ENCODE data around the gene TFF3. TPM values are rescaled to one million over a fixed set of nuclear protein-coding genes. Genes with fewer than 3 reads are reported as not detected.
A peak's percentile ranks its signal among the peaks of the same experiment; 100 is the strongest.

Gene TFF3
- total RNA-seq, 2 experiments from 2014 or later = not detected

DNA sequence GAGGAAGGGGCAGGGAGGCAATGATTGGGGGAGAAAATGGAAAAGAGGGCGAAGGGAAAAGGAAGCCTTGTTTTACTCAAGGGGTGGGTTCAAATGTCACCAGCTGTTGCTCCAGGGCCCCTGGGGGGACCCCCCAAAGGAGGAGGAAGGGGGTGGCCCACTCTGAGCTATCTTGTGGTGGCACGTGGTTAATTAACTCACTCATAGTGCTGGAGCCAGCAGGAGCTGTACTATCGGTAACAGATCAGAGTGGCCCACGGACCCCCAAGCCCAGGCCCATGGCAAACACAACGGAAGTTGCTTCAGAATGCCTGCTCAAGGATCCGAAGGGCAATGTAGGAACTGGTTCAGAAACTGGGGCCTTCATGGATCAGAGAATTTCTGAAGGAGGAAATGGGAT is 28.3 kb upstream of the TFF3 start:
- no peak overlapping the region for H3K4me3 Mint-ChIP-seq
- no peaks in the 10 kb centered on the region for H3K27me3 Mint-ChIP-seq
- no peaks in the 10 kb centered on the region for H3K36me3 Mint-ChIP-seq
- H3K27ac Mint-ChIP-seq = no peak overlapping the region
- ATAC-seq = no peak
- H3K9me3 Mint-ChIP-seq (ENCODE audit: low read depth) = no peaks in the 10 kb centered on the region
- no peak for DNase-seq
- H3K4me1 Mint-ChIP-seq = peaks cover 16% of the 10 kb centered on the region
- CTCF ChIA-PET = no interaction called here

DNA sequence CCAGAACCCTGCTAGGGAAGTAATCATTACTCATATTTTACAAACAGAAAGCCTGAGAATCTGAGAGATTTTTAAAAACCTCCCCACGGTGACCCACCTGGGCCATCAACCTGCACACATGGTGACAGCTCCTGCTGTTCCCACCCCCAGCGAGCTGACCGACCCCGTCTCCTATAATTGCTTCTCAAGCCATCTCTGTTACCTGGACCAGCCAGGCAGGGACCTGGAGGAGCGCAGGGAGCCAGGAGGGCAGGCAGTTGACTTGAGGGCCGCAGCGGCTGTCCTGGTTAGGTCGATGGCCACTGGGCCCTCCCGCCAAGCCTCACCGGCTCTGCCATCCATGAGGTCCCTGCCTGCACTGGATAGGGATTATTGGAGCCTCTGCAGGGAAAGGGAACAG is 27.9 kb upstream of the TFF3 start:
- Mint-ChIP-seq H3K27me3 (no peaks in the 10 kb centered on the region), H3K4me1 (peaks cover 21% of the 10 kb centered on the region), H3K27ac (no peak overlapping the region), H3K9me3 (ENCODE audit: low read depth) (no peaks in the 10 kb centered on the region), H3K4me3 (no peak overlapping the region), H3K36me3 (no peaks in the 10 kb centered on the region)
- CTCF ChIA-PET = interaction anchor here (0.7 to 1.0 kb wide), 2 partner anchors 61 to 197 kb away, joined by 3 to 6 read pairs; partner anchors contain the start of gene UBASH3A
- no peak for DNase-seq
- ATAC-seq = no peak

DNA sequence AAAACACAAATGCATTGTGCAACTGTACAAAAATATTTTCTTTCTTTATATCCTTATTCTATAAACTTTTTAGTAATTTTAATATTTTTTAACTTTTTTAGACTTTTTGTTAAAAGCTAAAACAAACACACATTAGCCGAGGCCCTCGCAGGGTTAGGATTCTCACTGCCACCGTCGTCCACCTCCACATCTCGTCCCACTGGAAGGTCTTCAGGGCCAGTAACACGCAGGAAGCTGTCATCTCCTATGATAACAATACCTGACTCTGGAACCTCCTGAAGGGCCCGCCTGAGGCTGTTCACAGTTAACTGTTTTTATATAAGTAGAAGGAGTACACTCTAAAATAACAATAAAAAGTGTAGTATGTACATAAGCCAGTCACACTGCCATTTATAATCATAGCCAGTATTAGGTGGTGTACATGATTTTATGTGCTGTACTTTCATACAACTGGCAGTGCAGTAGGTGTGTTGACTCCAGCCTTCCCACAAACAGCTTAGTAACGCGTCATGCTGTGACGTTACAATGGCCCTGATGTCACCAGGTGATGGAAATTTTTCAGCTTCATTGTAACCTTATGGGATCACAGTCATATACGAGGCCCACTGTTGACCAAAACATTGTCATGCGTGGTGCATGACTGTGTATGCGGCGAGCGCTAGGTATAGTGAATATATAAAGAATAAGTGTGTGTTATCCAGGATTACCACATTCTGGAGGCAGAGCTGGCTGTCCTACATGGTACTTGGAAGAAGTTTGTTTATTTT is 26.8 kb upstream of the TFF3 start:
- no peaks in the 10 kb centered on the region for H3K36me3 Mint-ChIP-seq
- CTCF ChIA-PET = interaction anchor here (0.7 to 1.0 kb wide), 3 partner anchors 39 to 196 kb away, joined by 3 to 6 read pairs (median 3); partner anchors contain the start of gene UBASH3A
- no peak overlapping the region for H3K27ac Mint-ChIP-seq
- peaks cover 27% of the 10 kb centered on the region for H3K4me1 Mint-ChIP-seq
- no peak overlapping the region for H3K4me3 Mint-ChIP-seq
- DNase-seq (no peak), ATAC-seq (no peak)
- no peaks in the 10 kb centered on the region for H3K9me3 Mint-ChIP-seq (ENCODE audit: low read depth)
- peaks cover 4% of the 10 kb centered on the region for H3K27me3 Mint-ChIP-seq

DNA sequence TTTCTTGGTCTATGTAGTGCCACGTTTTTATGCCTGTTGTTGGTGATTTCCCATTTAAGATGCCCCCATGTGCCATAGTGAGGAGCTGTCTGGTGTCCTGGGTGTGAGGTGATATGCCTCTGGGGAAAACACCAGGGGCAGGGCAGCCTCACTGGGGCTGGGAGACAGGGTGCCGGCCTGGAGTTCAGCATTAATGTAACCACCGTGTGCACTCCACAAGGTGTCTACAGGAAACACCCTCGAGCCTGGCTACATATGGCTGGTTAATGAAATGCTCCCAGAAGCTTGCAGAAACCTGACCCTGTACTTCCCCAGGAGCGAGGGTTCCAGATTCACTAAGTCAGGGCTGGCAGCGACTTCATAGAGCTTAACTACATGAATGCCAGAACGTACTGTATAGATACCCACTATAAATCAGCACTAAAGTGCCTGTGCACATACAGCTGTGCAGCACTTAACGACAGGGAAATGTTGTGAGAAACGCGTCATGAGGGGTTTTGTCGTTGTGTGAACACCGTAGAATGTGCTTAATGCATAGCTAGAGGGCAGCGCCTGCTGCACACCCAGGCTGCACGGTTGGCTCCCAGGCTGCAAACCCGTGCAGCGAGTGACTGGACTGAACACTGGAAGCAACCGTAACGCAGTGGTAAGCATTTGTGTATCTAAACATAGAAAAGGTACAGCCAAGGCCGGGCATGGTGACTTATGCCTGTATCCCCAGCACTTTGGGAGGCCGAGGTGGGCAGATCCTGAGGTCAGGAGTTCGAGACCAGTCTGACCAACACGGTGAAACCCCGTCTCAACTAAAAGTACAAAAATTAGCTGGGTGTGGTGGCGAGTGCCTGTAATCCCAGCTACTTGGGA is 25.2 kb upstream of the TFF3 start:
- Mint-ChIP-seq H3K4me3 (no peak overlapping the region), H3K27ac (no peak overlapping the region), H3K4me1 (peaks cover 27% of the 10 kb centered on the region), H3K36me3 (no peaks in the 10 kb centered on the region), H3K9me3 (ENCODE audit: low read depth) (no peaks in the 10 kb centered on the region), H3K27me3 (peaks cover 13% of the 10 kb centered on the region)
- CTCF ChIA-PET = no interaction called here
- ATAC-seq (no peak), DNase-seq (peak; percentile 37)

DNA sequence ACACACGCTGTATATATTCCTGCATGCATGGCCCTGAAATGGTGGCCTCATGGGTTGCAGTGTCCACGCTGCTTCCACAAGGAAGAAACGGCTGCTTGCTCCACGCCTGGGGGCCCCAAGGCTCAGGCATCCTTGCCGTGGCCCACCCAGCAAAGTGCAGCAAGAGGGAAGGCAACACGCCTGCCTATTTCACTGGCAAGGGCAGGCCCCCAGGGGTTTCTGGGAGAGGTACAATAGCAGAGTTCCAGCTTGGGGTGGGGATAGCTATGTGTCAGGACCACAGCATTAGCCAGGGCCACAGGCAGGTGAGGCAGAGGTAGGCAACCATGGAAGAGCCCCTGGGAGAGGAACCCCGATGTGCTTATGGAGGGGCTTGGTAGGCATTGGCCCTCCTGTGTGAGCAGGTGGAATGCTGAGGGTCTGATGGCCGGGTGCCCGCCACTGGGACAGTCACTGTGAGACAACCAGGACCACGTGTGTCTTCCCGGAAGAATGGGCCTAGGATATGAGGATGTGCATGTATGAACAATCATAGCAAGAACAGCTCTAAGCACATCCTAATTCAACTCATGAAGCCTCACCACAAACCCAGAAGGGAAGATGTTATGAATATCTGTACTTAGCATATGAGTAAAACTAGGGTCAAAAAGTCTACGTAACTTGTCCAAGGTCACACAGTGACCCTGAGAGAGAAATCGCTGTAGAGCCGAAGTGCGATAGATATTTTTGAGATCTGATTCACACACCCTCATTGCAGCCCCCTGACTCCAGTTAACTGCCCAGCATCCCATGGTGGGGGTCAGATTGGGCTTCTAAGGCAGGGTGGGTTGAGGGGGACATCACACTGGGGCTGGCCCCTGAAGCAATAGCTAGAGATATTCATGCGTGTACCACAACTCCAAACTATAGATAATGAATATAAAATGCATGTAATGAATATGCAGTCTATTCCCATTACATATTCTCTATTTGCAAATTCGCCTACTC is 23.8 kb upstream of the TFF3 start:
- Mint-ChIP-seq H3K4me3 (no peak overlapping the region), H3K27ac (no peak overlapping the region), H3K36me3 (no peaks in the 10 kb centered on the region), H3K4me1 (peaks cover 27% of the 10 kb centered on the region), H3K27me3 (peaks cover 18% of the 10 kb centered on the region), H3K9me3 (ENCODE audit: low read depth) (no peaks in the 10 kb centered on the region)
- DNase-seq = peak; percentile 50
- ATAC-seq = peak; percentile 55
- CTCF ChIA-PET = interaction anchor here (0.8 to 4.6 kb wide), 12 partner anchors 8 to 221 kb away, joined by 3 to 24 read pairs (median 4); no protein-coding TSS in a partner anchor

DNA sequence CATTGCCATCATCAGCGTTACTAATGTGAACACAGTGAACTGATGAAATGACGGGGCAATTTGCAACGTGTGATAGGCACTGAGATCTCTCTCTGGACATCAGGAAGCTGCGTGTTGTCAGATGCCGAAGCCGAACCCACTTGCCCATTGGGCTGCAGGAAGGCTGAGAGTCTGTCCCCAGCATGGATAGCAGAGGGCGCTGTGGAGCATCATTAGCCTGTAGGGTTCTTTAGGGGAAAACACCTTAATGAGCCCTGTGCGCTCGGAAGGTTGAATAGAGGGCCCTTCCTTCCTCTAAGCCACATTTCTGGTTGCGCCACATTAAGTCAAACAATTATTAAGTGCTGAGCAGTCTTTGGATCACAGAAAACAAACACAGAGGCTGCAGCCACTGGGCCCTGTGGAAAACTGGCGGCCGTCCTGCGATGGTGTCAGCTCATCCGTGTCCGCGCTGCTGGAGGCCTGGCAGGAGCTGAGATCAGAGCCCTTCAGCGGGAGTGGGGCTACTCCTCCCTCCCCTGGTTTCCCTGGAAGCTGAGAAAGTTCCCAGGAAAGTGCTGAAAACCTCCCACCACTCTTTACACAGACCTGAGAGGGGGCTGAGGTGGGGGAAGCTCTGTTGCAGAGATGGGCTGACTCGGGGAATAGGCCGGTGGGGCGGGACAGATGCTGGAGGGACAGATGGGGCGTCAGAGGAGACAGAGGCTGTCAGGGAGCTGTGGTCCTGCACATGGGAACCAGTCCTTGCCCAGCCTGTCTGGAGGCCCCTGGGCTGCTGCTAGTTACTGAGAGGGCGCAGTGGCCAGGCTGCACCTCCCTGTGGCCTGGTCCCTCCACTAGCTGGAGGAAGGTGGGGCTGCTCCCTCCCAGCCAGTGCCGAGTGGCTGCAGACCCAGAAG is 22.9 kb upstream of the TFF3 start:
- Mint-ChIP-seq H3K27ac (no peak overlapping the region), H3K4me1 (peaks cover 27% of the 10 kb centered on the region), H3K4me3 (no peak overlapping the region), H3K36me3 (no peaks in the 10 kb centered on the region), H3K27me3 (peaks cover 18% of the 10 kb centered on the region), H3K9me3 (ENCODE audit: low read depth) (no peaks in the 10 kb centered on the region)
- peak; percentile 90 for ATAC-seq
- CTCF ChIA-PET = interaction anchor here (0.5 to 4.6 kb wide), 18 partner anchors 9 to 220 kb away, joined by 3 to 24 read pairs (median 4); partner anchors contain the start of gene UBASH3A
- DNase-seq = peak; percentile 87

DNA sequence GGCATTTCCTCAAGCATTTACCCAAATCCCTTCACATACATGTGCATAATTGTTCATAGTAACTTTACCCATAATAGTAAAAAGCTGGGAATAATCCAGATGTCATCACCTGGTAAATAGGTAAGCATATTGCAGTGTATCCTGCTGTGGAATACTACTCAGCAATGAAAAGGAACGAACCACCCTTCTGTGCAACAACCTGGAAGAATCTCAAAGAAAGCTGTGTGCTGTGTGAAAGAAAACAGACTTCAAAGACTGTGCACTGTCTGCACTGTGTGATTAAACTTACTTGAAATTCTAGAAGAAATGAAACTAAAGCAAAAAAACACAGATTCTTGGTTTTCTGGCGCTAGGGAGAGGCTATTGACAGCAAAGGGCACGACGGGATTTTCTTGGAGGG is 22.1 kb upstream of the TFF3 start:
- CTCF ChIA-PET = interaction anchor here (0.5 to 4.6 kb wide), 12 partner anchors 10 to 197 kb away, joined by 3 to 24 read pairs (median 4); partner anchors contain the start of gene UBASH3A
- Mint-ChIP-seq H3K9me3 (ENCODE audit: low read depth) (no peaks in the 10 kb centered on the region), H3K4me1 (peaks cover 27% of the 10 kb centered on the region), H3K4me3 (no peak overlapping the region), H3K27me3 (peaks cover 25% of the 10 kb centered on the region), H3K36me3 (no peaks in the 10 kb centered on the region), H3K27ac (no peak overlapping the region)
- DNase-seq (peak; percentile 2), ATAC-seq (no peak)

DNA sequence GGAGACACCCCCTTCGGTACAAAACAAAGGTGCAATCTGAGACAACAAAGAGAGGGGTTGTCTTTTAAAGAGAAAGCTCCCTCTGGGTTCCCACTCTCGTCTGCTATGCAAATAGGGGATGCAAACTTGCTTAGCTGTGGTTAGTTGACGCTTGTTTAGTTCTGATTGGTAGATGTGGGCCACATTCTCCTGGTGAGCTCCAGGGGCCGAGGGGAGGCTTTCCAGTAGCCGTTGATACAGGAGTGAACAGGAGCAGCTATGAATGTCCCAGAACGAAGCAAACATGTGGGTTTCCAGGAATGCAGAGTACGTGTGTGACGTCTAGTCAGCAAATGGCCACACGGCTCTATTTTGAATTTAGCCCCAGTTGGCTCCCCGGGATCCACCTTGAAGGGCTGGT is 20.8 kb upstream of the TFF3 start:
- ATAC-seq = no peak
- peaks cover 5% of the 10 kb centered on the region for H3K9me3 Mint-ChIP-seq (ENCODE audit: low read depth)

DNA sequence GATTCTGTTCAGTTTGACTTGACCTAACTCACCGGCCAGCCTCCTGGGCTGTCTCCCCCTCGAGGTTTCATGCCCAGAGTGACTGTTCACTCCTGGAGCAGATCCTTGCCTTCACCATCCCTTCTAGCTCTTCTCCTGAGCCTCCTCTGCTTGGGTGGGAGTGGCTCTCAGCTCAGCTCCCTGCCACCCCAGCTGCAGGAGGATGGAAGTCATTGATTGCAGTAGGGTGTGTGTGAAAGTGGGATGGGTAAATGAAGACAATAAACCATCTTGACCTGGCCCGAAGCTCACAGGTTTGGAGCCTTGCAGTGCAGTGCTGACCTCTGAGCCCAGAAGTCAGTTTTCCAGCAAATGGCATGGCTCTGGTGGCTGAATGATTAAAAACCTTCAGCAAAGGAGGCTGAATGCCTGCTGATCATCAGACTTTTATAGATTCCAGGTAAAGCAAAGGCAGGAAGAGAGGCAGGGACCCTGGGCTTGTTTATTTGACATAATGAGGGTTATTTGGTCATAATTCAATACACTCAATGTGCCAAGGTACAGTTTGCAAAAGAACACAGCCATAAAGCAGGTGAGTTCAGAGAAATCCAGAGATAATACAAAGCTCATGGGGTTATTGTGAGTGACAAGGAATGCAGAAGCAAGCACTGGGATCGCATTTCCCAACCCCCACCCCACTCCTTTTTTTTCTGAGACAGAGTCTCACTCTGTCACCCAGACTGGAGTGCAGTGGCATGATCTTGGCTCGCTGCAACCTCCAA is 17.5 kb upstream of the TFF3 start:
- CTCF ChIA-PET = no interaction called here
- DNase-seq (peak; percentile 25), ATAC-seq (no peak)
- Mint-ChIP-seq H3K4me3 (no peak overlapping the region), H3K27me3 (peaks cover 40% of the 10 kb centered on the region), H3K27ac (no peak overlapping the region), H3K36me3 (peaks cover 10% of the 10 kb centered on the region), H3K9me3 (ENCODE audit: low read depth) (peaks cover 7% of the 10 kb centered on the region), H3K4me1 (peaks cover 4% of the 10 kb centered on the region)

More for the DNA sequence above, 20.8 kb upstream of the TFF3 start:
- H3K27ac Mint-ChIP-seq = no peak overlapping the region
- H3K27me3 Mint-ChIP-seq = peaks cover 35% of the 10 kb centered on the region
- H3K4me3 Mint-ChIP-seq = no peak overlapping the region
- peak; percentile 15 for DNase-seq
- H3K4me1 Mint-ChIP-seq = peaks cover 27% of the 10 kb centered on the region
- peaks cover 8% of the 10 kb centered on the region for H3K36me3 Mint-ChIP-seq
- CTCF ChIA-PET = interaction anchor here (1.0 to 4.6 kb wide), 4 partner anchors 26 to 124 kb away, joined by 3 to 24 read pairs (median 4); no protein-coding TSS in a partner anchor

DNA sequence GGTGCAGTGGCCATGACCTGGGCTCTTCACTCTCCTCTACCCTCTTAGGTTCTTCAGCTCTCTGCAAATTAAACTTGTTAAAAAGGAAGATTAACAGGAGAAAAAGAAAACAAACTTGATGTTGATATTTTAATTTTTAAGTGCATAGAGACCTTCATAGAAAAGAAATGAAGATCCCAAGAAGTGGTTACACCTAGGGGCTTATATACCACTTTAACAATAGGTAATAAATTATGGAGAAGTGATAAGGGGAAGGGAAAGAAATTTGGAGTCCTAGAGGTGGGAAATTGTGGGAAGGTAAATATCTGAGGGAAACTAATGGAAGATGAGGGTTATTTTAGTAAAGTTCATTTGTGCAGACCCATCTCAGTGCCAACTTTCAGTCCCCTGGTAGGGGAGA is 16.5 kb upstream of the TFF3 start:
- ATAC-seq = no peak
- H3K27ac Mint-ChIP-seq = no peak overlapping the region
- peaks cover 1% of the 10 kb centered on the region for H3K4me1 Mint-ChIP-seq
- peaks cover 39% of the 10 kb centered on the region for H3K27me3 Mint-ChIP-seq
- CTCF ChIA-PET = no interaction called here
- peaks cover 10% of the 10 kb centered on the region for H3K36me3 Mint-ChIP-seq
- no peak overlapping the region for H3K4me3 Mint-ChIP-seq
- H3K9me3 Mint-ChIP-seq (ENCODE audit: low read depth) = peaks cover 7% of the 10 kb centered on the region
- no peak for DNase-seq
